ENCODE results near the gene SMAP2.

SMAP2 gene

DNA sequence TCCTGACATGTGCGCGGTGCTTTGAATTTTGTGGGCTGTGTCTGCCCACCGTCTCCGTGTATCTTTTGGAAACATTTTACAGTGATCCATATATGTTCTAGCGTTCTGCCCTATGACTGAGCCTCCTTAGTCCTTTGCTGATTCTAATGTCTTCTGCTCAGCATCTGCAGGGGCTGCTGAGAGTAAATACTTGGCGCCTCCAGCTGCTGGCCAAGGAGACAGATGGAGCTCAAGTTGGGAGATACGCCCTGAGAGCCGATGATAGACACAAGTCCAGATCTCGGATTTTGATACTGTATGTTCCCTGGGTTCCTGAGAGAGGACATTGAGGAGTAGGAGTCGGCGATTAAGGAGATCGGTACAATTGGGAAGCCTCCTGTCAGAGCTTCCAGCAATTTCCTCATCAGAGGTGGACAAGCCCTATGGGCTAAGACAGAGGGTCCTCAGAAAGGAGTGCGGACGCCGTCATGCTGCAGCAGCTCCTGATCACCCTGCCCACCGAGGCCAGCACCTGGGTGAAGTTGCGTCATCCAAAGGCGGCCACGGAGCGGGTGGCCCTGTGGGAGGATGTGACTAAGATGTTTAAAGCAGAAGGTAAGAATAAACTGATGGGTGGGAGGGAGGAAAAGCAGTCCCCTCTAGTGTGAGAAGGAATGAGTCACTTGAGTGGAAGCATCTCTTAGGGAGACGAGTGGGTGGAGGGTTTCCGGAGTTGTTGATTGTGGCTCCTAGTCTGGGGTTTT lies 77.1 kb downstream of the SMAP2 start:
- DNase-seq (ENCODE audit: low read depth), result peak; percentile 71
- TF ChIP-seq, protein P1, sequence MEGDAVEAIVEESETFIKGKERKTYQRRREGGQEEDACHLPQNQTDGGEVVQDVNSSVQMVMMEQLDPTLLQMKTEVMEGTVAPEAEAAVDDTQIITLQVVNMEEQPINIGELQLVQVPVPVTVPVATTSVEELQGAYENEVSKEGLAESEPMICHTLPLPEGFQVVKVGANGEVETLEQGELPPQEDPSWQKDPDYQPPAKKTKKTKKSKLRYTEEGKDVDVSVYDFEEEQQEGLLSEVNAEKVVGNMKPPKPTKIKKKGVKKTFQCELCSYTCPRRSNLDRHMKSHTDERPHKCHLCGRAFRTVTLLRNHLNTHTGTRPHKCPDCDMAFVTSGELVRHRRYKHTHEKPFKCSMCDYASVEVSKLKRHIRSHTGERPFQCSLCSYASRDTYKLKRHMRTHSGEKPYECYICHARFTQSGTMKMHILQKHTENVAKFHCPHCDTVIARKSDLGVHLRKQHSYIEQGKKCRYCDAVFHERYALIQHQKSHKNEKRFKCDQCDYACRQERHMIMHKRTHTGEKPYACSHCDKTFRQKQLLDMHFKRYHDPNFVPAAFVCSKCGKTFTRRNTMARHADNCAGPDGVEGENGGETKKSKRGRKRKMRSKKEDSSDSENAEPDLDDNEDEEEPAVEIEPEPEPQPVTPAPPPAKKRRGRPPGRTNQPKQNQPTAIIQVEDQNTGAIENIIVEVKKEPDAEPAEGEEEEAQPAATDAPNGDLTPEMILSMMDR (conservative IDR thresholded peaks at IDR 0.05; ENCODE audit: low read depth, low read length), result no peak
- H3K4me3 ChIP-seq (ENCODE audit: low read depth, low read length), result peak overlapping the region; percentile 69

DNA sequence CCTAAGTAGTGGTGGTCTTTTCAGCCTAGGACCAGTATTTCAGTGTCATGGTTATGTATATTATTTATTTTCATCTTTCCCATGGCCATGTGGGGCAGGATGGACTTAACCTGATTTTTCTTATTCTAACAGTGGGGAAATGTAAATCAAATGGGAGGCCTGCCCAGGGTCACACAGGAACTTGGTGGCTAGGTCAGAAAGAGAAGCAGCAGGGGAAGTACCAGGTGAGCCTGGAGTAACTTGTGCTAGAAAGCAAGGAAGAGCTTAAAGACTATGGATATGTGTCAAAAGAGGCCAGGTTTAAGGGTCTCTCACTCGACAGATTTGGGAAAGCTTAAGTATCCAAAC lies 77.7 kb downstream of the SMAP2 start:
- TF ChIP-seq, protein P1 (conservative IDR thresholded peaks at IDR 0.05; ENCODE audit: low read depth, low read length), result no peak
- no peak for DNase-seq (ENCODE audit: low read depth)
- H3K4me3 ChIP-seq (ENCODE audit: low read depth, low read length), result peak overlapping the region; percentile 69

DNA sequence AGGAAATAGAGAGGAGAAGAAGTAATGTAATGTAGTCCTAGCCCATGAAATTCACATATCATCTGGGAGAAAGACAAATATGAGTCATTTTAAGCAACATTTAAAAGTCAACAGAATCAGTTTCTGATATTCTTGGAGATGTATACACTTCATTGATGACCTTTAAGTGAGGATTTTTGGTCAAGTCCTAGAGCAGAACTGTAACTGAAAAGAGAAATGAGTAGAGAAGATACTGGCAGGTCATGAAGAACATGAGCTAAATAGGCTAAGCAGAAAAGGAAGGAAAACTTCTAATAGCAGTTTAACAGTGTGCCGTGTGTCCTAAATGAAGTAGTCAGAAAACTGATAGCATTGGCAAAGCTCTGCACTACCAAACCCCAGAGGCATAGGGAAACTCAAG lies 81.3 kb downstream of the SMAP2 start:
- TF ChIP-seq, protein P1 (conservative IDR thresholded peaks at IDR 0.05; ENCODE audit: low read depth, low read length), result no peak

DNA sequence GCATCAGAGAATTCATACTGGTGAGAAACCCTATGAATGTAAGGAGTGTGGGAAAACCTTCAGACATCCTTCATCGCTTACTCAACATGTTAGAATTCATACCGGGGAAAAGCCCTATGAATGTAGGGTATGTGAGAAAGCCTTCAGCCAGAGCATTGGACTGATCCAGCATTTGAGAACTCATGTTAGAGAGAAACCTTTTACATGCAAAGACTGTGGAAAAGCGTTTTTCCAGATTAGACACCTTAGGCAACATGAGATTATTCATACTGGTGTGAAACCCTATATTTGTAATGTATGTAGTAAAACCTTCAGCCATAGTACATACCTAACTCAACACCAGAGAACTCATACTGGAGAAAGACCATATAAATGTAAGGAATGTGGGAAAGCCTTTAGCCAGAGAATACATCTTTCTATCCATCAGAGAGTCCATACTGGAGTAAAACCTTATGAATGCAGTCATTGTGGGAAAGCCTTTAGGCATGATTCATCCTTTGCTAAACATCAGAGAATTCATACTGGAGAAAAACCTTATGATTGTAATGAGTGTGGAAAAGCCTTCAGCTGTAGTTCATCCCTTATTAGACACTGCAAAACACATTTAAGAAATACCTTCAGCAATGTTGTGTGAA lies 89.5 kb downstream of the SMAP2 start:
- DNase-seq (ENCODE audit: low read depth), result peak; percentile 13
- TF ChIP-seq, protein P1 (conservative IDR thresholded peaks at IDR 0.05; ENCODE audit: low read depth, low read length), result no peak
- H3K4me3 ChIP-seq (ENCODE audit: low read depth, low read length), result no peak overlapping the region

More for the DNA sequence above, 81.3 kb downstream of the SMAP2 start:
- DNase-seq (ENCODE audit: low read depth), result no peak
- no peak overlapping the region for H3K4me3 ChIP-seq (ENCODE audit: low read depth, low read length)

DNA sequence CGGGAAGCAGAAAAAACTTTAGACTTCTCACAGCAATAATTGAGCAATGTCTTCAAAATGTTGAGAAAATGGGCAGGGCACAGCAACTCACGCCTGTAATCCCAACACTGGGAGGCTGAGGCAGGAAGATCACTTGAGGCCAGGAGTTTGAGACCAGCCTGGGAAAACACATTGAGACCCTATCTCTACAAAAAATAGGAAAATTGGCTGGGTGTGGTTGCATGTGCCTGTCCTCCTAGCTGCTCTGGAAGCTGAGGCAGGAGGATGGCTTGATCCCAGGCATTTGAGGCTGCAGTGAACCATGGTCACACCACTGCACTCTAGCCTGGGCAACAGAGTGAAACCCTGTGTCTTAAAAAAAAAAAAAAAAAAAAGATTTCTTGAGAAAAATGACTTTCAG lies 95.8 kb downstream of the SMAP2 start:
- no peak for DNase-seq (ENCODE audit: low read depth)
- H3K4me3 ChIP-seq (ENCODE audit: low read depth, low read length), result no peak overlapping the region
- TF ChIP-seq, protein P1 (conservative IDR thresholded peaks at IDR 0.05; ENCODE audit: low read depth, low read length), result no peak

Data from choroid plexus epithelial cell (primary cell).